NCI-H748 (cell line): ENCODE data around the gene PPP1R2C.

ENCODE experiments used
- DNase-seq: peaks from one replicate; lab custom pipeline; 2025; ENCODE audit not compliant: unreplicated experiment; lab: John Stamatoyannopoulos, UW

Gene PPP1R2C

DNA sequence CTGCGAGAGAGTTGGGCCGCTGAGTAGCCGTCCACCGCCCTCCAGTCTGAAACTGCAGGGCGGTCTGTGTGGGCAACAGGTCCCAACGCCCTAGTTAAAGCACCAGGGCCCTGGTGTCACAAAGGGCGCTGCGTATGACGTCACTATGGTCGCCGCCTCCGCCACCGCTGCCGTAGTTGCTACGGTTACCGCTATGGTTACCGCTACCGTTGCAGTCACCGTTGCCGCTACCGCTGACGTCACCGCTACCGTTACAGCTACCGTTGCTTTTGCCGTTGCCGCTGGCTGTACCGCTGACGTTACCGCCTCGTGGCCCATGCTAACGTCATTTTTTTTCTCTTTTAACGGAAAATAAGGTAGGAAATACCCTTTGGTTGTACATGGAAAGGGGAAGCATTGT, at the start of gene PPP1R2C:
Gene PPP1R2C, minus strand, starts transcription at position 68 of the 400 bp plus-strand sequence. CDS start 84 bp downstream, outside the sequence.
- DNase-seq: no peak

GRCh38 chrX:42825201-42825600, 47.2 kb upstream of the PPP1R2C start:
- DNase-seq: no peak

- DNase-seq: no peak
Observed at GRCh38 chrX:42824541-42824940, 46.6 kb upstream of the PPP1R2C start.

GRCh38 chrX:42823443-42823842, 45.5 kb upstream of the PPP1R2C start:
- DNase-seq: no peak

GRCh38 chrX:42821803-42822443, 44.0 kb upstream of the PPP1R2C start:
- no peak for DNase-seq

GRCh38 chrX:42818151-42818921, 40.4 kb upstream of the PPP1R2C start:
- no peak for DNase-seq

DNA sequence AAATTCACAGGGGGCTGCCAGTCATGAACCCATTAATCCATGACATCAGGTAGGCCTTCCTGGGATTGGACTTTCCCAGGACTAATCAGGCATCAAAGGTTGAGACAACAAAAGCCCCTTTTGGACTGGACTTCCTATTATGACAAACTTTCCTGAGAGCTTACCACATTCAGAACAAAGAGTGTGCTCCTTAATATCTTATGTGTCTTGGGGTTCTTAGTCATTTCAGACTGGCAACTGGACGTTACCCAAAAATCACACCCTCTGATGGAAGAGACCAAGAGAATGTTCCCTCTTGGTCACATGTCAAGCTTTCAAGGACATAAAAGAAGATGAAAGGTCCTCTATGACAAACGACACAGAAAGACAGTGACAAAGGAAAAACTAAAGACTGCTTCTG, 31.6 kb upstream of the PPP1R2C start:
- no peak for DNase-seq

GRCh38 chrX:42807393-42807792, 29.4 kb upstream of the PPP1R2C start:
- no peak for DNase-seq

- DNase-seq: no peak
Observed at GRCh38 chrX:42804524-42804923, 26.6 kb upstream of the PPP1R2C start.

DNA sequence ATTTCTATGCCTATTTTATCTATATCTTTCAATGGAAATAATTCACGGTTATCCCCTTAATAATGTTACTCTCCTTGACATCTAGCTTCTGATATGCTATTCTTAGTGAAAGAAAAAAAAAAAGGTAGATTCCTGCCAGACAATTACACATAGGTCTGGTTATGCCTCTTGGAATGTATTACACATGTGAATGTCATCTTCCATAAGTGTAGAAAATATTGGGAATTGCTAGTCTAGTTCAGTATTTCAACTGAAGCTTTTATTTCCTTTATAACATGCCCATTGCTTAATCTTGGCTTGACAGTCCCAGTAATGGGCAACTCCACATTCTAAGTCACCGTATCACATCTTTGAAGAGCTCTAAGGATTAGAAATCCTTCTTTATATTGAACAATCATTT, 25.4 kb upstream of the PPP1R2C start:
- no peak for DNase-seq

DNA sequence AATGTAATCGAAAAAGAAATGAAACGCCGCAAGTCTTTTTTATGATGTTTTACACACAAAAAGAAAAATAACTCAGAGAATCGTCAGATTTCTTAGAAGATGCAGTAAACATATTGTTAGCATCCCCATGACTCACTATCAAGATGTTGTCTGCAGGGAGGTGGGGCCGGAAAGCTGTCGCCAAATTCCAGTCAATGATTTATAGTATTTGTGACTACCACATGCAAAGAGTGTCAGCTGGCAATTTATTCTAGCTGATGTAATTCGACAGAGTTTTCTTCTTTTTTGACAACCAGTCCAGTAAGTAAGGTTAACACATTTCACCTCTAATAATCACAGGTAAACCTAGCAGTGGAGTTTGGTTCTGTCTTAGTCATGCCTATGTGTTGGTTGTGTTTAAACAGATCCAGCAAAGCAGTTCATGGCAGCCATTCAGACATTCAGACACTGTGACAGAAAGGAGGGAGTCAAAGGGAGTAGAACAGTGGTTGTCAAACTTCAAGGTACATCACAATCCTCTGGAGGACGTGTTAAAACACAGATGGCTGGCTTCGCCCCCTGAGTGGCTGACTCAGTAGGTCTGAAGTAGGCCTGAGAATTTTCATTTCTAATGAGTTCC, 19.8 kb upstream of the PPP1R2C start:
- DNase-seq: no peak

DNA sequence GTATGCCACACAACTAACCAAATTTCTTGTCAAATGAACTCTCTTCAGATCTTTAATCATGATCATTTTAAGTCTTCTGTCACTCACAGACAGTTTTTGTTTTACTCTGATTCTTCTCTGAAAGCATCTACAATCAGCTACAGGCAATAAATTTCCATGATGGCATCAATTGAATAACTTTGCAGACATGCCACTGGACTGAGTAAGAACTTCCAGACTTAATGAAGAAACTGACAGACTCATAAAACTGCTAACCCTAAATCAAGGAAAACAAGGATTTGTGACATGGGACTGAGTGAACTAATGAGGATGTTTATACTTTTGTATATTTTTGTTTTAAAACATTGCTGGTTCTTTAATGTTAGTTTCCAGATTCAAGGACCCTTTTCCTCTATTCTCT, 5.5 kb upstream of the PPP1R2C start:
- DNase-seq: no peak

DNA sequence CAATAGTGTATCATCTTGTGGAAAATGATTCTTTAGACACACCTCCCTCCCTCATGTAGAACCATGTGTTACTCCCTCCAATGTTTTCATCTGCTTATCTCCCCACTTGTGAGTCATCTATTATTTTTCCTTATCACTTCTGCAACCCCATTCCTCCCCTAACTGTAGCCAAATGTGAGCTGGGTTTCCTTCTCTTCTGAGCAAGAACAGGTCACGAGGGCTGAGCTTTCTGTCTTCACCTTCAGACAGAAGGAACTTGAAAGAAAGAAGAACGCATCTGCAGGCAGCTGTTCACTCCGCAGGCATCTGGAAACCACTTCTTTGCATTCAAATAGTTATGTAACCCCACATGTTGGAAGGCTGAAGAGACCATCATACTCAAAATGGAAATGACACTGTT, 1.8 kb downstream of the PPP1R2C start:
- DNase-seq: no peak

DNA sequence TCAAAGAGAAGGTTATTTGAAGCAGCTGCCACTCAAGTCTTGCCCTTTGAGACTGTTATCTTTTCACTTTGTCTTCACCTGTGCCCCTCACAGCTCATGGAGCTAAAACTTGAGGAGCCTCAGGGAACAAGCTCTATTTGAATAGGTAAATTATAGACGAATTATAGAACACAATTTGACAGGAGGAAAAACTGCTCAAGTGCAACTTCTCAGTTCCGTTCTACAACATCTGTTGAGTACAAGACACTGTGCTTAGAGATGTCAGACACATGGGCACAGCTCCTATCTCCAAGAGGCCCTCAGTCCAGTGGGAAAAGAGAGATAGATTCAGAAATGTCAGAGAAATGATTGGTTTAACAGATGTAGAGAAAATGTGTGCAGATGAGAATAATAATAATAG, 5.1 kb downstream of the PPP1R2C start:
- no peak for DNase-seq

- DNase-seq: no peak
Observed at GRCh38 chrX:42771506-42772335, 6.2 kb downstream of the PPP1R2C start.

- DNase-seq: no peak
Observed at GRCh38 chrX:42770566-42770965, 7.4 kb downstream of the PPP1R2C start.

- no peak for DNase-seq
Observed at GRCh38 chrX:42759881-42760280, 18.1 kb downstream of the PPP1R2C start.

- DNase-seq: no peak
Observed at GRCh38 chrX:42755815-42756214, 22.1 kb downstream of the PPP1R2C start.

- DNase-seq: no peak
Observed at GRCh38 chrX:42754603-42755002, 23.4 kb downstream of the PPP1R2C start.

- DNase-seq: no peak
Observed at GRCh38 chrX:42754115-42754514, 23.8 kb downstream of the PPP1R2C start.

GRCh38 chrX:42752730-42753129, 25.2 kb downstream of the PPP1R2C start:
- no peak for DNase-seq
